Measurements from ENCODE around the gene ENC1. TPM values are rescaled to one million over a fixed set of nuclear protein-coding genes. Genes with fewer than 3 reads are reported as not detected.

Gene ENC1
- polyA plus RNA-seq, 1 of the 3 experiments (the other 2 are of a cell fraction) = 20.3 TPM

GRCh38 chr5:74655716-74656115, 15.2 kb upstream of the ENC1 start:
- CTCF ChIA-PET = interaction anchor here (0.9 to 3.2 kb wide), 3 partner anchors 10 to 754 kb away, joined by 3 to 25 read pairs (median 6); no protein-coding TSS in a partner anchor
- TF ChIP-seq EP300 (IDR thresholded peaks at IDR 0.05; ENCODE audit: borderline replicate concordance in 1 of 2, low read depth in 1 of 2, low read length in 1 of 2) (no peak), POLR2AphosphoS5 (IDR thresholded peaks at IDR 0.05; ENCODE audit: low read depth, low read length) (no peak), NRF1 (IDR thresholded peaks at IDR 0.05; ENCODE audit: low read depth, low read length) (no peak), CHD2 (IDR thresholded peaks at IDR 0.05; ENCODE audit: low read length, partially characterized antibody) (no peak), GABPA (IDR thresholded peaks at IDR 0.05; ENCODE audit: low read depth) (no peak), YY1 (IDR thresholded peaks at IDR 0.05; ENCODE audit: low read depth) (no peak), EZH2phosphoT487 (IDR thresholded peaks at IDR 0.05; ENCODE audit: borderline replicate concordance, low read depth) (no peak), FOXM1 (IDR thresholded peaks at IDR 0.05; ENCODE audit: low read depth) (no peak), GATA2 (CRISPR knock-in tag; IDR thresholded peaks at IDR 0.05) (no peak), MAX (IDR thresholded peaks at IDR 0.05; ENCODE audit: low read depth) (no peak)
- TF ChIP-seq, protein P1, sequence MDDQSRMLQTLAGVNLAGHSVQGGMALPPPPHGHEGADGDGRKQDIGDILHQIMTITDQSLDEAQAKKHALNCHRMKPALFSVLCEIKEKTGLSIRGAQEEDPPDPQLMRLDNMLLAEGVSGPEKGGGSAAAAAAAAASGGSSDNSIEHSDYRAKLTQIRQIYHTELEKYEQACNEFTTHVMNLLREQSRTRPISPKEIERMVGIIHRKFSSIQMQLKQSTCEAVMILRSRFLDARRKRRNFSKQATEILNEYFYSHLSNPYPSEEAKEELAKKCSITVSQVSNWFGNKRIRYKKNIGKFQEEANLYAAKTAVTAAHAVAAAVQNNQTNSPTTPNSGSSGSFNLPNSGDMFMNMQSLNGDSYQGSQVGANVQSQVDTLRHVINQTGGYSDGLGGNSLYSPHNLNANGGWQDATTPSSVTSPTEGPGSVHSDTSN (IDR thresholded peaks at IDR 0.05) = no peak
- H3K27ac ChIP-seq (ENCODE audit: low read depth in 2 of 2, low read length in 1 of 2) = no peak overlapping the region

DNA sequence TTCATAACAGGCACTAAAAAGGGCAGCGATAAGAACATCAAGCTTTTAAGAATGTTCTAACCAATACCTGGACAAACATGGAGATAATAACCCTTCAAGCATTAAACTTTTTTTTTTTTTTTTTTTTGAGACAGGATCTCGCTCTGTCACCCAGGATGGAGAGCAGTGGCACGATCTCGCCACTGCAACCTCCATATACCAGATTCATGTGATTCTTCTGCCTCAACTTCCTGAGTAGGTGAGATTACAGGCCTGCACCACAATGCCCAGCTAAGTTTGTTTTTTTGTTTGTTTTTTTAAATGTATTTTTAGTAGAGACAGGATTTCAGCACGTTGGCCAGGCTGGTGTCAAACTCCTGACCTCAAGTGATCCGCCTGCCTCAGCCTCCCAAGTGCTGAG, 14.7 kb upstream of the ENC1 start:
- Histone ChIP-seq H3K27ac (ENCODE audit: low read depth in 2 of 2, low read length in 1 of 2) (no peak overlapping the region), H3K9me2 (no peaks in the 10 kb centered on the region), H3K4me1 (ENCODE audit: control insufficient read depth in 1 of 2, insufficient read depth in 2 of 2, low read depth in 1 of 2, low read length in 1 of 2) (no peaks in the 10 kb centered on the region), H3K9me3 (no peaks in the 10 kb centered on the region), H3K4me2 (no peak overlapping the region), H3K79me2 (ENCODE audit: insufficient read depth) (no peaks in the 10 kb centered on the region), H3K27me3 (ENCODE audit: insufficient read depth) (no peaks in the 10 kb centered on the region), H3F3A (replicated peaks; ENCODE audit: insufficient read depth) (no peaks in the 10 kb centered on the region), H4K20me1 (ENCODE audit: insufficient read depth) (no peaks in the 10 kb centered on the region), H3K9ac (no peak overlapping the region), H2AFZ (ENCODE audit: low read depth) (no peak overlapping the region), H3K36me3 (replicated peaks in 1 of 2; ENCODE audit: control insufficient read depth in 1 of 2, insufficient read depth in 2 of 2, low read length in 1 of 2) (no peaks in the 10 kb centered on the region), H3K4me3 (ENCODE audit: low read depth in 2 of 2, low read length in 1 of 2) (no peak overlapping the region)
- CTCF ChIA-PET = interaction anchor here (0.9 to 3.2 kb wide), 3 partner anchors 11 to 753 kb away, joined by 3 to 25 read pairs (median 16); partner anchors contain the start of gene ENC1
- TF ChIP-seq GATA2 (CRISPR knock-in tag; IDR thresholded peaks at IDR 0.05) (no peak), FOSL2 (IDR thresholded peaks at IDR 0.05; ENCODE audit: borderline replicate concordance, low read depth) (no peak), EZH2phosphoT487 (IDR thresholded peaks at IDR 0.05; ENCODE audit: borderline replicate concordance, low read depth) (no peak), TAF1 (IDR thresholded peaks at IDR 0.05; ENCODE audit: borderline replicate concordance, low read depth, low read length) (no peak), YY1 (IDR thresholded peaks at IDR 0.05; ENCODE audit: low read depth) (no peak)
- no peak for DNase-seq
- POLR2A ChIA-PET = no interaction called here
- 89% methylated on average over 6 of the region's 6 CpGs for WGBS (ENCODE audit: low lambda C conversion rate)

More at GRCh38 chr5:74655716-74656115, 15.2 kb upstream of the ENC1 start:
- Histone ChIP-seq H3F3A (replicated peaks; ENCODE audit: insufficient read depth) (no peaks in the 10 kb centered on the region), H3K36me3 (replicated peaks in 1 of 2; ENCODE audit: control insufficient read depth in 1 of 2, insufficient read depth in 2 of 2, low read length in 1 of 2) (no peaks in the 10 kb centered on the region), H3K79me2 (ENCODE audit: insufficient read depth) (no peaks in the 10 kb centered on the region), H3K9me2 (no peaks in the 10 kb centered on the region), H2AFZ (ENCODE audit: low read depth) (no peak overlapping the region), H3K9ac (no peak overlapping the region), H3K4me1 (ENCODE audit: control insufficient read depth in 1 of 2, insufficient read depth in 2 of 2, low read depth in 1 of 2, low read length in 1 of 2) (no peaks in the 10 kb centered on the region), H3K4me2 (no peak overlapping the region), H4K20me1 (ENCODE audit: insufficient read depth) (no peaks in the 10 kb centered on the region), H3K4me3 (ENCODE audit: low read depth in 2 of 2, low read length in 1 of 2) (no peak overlapping the region), H3K9me3 (no peaks in the 10 kb centered on the region), H3K27me3 (ENCODE audit: insufficient read depth) (no peaks in the 10 kb centered on the region)
- DNase-seq = no peak
- POLR2A ChIA-PET = no interaction called here
